T47D (cell line): ENCODE measurements around the gene CACNA1B.
"Not testable (repeated sequence)": the region's sequence is repeated elsewhere in the genome, so short reads cannot be mapped to it uniquely, and the experiment has no call there.

Experiments
- DNase-seq, 2 experiments: peaks; one replicate each; pipeline versions ENCODE4 v3.0.0 to v3.0.0-alpha.2; 2011 to 2012; ENCODE audit warnings: low read depth in 1 of 2, low spot score in 1 of 2
- JUND ChIP-seq: IDR thresholded peaks from 2 replicates; pipeline ENCODE4 v1.6.1; 2012; ENCODE audit warnings: low read depth
- in situ Hi-C: cut with HindIII; loops from 2 replicates; pipeline ENCODE4 v1.10.0; 2016; ENCODE audit warnings: low sequenced_read_pairs, low pct_unique_long_range_greater_than_20kb

CACNA1B gene

GRCh38 chr9:137877506-137878122 lies at the start of gene CACNA1B:
TSS of gene CACNA1B (plus strand) at chr9:137877782. CDS start at chr9:137877934, 152 bp downstream.
- DNase-seq, in situ Hi-C loops: not testable (repeated sequence)

- in situ Hi-C loops = no loop called here
- DNase-seq = no peak
- TF ChIP-seq JUND = no peak
These were observed 49.6 kb upstream of the CACNA1B start for GRCh38 chr9:137827908-137828526.

DNA sequence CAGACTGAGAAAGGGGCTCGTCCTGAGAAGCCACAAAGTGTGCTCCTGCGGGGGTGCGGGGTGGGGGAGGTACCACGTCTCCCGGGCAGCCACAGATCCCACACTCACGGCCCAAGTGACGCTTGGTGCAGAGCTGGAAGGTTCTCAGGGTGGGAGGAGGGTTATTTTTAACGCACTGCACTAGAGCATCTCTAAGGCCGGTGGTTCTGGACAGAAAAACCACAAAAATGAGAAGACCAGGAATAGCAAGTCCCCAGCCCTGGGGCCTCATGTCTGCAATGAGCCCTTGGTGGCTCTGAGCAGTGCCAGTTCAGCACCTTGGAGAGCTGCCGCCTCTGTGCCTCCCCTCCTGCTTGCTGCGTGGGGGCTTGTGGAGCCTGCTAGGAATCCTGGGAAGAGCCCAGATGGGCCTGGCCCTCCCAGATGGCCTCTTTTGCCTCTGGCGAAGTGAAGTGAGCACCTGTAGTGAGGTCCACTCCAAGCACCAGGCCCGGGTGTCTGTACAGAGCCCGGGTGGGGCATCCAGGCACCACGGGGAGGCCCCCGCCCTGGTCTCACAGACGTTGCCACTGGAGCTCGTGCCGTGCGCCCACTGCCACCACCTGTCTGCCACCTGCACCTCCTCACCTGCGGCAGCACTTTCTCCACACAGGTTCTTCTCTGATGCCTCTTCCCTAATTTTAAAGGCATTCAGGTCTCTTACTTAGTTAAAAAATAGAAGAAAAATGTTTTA lies 48.9 kb upstream of the CACNA1B start:
- TF ChIP-seq JUND = no peak
- peak; percentile 56 to 68 for DNase-seq
- in situ Hi-C loops = no loop called here

DNA sequence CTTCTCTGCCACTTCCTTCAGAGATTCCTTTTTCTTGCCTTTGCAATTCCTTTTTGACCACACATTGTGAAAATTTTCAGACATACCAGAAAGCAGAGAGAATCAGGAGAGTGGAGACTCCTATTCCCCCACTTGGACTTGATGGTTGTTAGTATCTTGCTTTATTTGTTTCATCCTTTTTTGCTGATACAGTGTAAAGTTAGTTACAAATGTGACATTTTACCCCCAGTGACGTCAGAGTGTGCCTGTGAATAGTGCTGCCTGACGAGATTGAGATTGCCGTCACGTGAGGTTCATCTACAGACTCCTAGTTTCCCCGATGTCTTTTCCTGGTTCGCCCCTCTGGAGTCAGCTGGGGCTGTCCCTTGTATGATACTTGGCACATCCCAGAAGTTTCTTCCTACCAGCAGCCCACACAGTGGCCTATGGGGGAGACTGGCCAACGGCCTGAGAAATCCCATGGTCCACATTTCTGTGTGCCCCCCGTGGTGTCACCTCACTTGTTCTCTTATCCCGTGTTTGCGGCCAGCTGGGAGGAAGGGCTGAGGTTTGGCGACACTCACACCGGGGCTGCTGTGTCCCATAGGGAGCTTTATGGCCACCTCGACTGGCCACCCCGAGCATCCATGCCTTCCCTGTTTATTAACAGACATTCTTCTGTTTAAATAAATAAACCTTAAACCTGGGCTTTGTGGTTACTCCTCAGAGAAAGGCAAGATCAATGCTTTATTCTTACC lies 48.2 kb upstream of the CACNA1B start:
- no peak for TF ChIP-seq JUND
- DNase-seq = no peak

DNA sequence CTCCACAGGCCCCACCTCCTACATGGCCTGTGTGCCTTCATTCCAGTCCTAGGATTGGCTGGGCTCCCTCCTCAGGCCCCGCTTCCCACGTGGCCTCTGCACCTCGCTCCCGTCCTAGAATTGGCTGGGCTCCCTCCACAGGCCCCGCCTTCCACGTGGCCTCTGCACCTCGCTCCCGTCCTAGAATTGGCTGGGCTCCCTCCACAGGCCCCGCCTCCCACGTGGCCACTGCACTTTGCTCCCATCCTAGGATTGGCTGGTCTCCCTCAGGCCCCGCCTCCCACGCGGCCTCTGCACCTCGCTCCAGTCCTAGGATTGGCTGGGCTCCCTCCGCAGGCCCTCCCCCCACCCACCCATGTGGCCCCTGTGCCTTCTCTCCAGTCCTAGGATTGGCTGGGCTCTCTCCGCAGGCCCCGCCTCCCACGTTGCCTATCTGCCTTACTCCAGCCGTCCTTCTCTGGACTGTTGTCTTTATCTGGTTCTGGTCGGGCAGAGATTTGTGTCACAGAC lies 45.3 kb upstream of the CACNA1B start:
- TF ChIP-seq JUND = no peak
- no peak for DNase-seq

More for the DNA sequence above, 48.2 kb upstream of the CACNA1B start:
- in situ Hi-C loops = no loop called here

DNA sequence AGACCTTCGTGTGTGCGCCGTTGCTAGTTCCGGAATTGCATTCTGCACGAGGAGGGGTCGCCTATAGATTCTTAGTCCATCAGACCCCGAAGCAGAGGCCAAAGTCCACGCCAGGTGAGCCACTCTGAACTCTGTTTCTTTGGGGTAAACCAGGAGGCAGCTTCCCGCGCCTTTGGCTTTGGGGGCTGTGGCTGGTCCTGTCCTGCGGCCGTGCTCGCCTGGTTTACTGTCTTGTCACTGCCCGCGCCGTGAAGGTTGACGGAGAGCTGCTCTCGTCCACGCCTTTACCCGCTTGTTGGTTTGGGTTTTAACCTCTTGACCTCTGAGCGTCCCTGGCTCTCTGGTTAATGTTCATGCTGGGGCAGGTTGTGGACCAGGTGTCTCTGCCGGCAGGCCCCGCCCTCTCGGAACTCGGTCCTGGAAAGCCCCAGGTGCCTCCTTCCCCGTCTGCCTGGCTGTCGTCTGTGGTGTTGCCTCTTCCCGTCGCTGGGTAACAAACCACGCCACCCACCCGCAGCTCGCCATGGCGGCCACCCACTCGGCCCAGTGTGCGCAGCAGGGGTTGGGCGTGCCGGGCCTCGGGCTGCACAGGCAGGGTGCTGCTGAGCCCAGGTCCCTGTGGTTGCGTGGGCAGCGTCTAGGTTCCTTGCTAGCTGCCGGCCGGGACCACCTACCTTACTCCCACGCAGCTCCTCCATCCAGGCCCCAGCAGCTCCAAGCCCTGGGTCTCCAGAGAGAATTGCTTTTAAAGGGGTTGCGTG lies 44.6 kb upstream of the CACNA1B start:
- no peak for TF ChIP-seq JUND
- in situ Hi-C loops = no loop called here
- no peak for DNase-seq

More for the DNA sequence above, 45.3 kb upstream of the CACNA1B start:
- in situ Hi-C loops = no loop called here

- no peak for DNase-seq
- no peak for TF ChIP-seq JUND
- in situ Hi-C loops = no loop called here
These were observed 43.6 kb upstream of the CACNA1B start for GRCh38 chr9:137833721-137834613.

- in situ Hi-C loops = no loop called here
- no peak for TF ChIP-seq JUND
- DNase-seq = no peak
These were observed 42.6 kb upstream of the CACNA1B start for GRCh38 chr9:137834846-137835546.

GRCh38 chr9:137836151-137836830 lies 41.3 kb upstream of the CACNA1B start:
- TF ChIP-seq JUND = no peak
- no peak for DNase-seq
- in situ Hi-C loops = no loop called here

DNA sequence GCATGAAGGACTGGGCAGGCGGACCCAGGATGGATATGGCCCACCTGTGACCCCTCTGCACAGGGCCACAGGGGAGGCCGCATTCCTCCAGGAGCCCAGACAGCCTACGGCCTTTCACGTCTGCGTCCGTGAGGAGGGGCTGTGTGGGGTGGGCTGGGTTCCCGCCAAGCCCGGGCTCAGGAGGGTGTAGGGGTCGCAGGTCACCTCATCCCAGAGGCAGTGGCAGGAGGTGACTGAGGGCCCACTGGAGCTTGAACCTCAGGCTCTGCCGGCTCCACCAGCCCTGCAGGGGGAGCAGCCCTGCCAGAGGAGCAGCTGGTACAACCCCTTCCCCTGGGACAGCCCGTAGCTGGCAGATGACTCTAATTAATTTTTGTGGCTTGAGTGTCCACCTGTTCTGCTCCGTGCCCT lies 40.7 kb upstream of the CACNA1B start:
- TF ChIP-seq JUND = no peak
- in situ Hi-C loops = no loop called here
- DNase-seq = peak in 1 of 2 experiments; percentile 25
